Kidney tubule cell (primary cell): ENCODE results near the gene DEPDC1B.
"Not testable (repeated sequence)": the region's sequence is repeated elsewhere in the genome, so short reads cannot be mapped to it uniquely, and the experiment has no call there.

ENCODE experiments used
- DNase-seq: peaks from one replicate; pipeline ENCODE4 v3.0.0-alpha.2; 2018; ENCODE audit warnings: low spot score

DEPDC1B gene

DNA sequence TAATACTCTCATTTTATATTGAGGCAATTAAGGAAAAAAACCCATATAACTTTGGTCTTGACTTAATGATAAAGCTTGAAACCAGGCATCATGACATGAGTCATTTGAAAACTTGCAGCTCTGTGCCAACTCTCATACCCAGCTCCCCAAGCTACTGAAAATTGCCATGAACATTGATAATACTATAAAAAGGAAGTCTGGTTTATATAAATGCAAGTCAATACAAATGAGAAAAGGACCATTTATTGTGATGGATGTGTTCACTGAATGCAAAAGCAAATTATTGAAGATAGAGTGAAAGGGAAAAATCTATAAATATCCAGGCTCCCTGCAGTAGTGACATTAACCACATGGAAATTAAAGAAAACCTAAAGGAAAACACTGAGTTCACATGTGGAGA lies 116.3 kb downstream of the DEPDC1B start:
- no peak for DNase-seq

GRCh38 chr5:60578315-60578714 lies 121.7 kb downstream of the DEPDC1B start:
- no peak for DNase-seq

GRCh38 chr5:60577116-60577515 lies 122.8 kb downstream of the DEPDC1B start:
- DNase-seq, result no peak

DNA sequence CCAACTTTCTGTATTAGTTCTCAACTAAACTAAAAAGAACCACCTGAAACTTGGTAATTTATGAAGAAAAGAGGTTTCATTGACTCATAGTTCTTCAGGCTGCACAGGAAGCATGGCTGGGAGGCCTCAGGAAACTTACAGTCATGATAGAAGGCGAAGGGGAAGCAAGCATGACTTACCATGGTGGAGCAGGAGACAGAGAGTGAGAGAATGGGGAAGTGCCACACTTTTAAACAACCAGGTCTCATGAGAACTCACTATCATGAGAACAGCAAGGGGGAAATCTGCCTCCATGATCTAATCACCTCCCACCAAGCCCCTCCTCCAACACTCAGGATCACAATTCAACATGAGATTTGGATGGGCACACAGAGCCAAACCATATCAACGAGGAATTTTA lies 123.5 kb downstream of the DEPDC1B start:
- no peak for DNase-seq

DNA sequence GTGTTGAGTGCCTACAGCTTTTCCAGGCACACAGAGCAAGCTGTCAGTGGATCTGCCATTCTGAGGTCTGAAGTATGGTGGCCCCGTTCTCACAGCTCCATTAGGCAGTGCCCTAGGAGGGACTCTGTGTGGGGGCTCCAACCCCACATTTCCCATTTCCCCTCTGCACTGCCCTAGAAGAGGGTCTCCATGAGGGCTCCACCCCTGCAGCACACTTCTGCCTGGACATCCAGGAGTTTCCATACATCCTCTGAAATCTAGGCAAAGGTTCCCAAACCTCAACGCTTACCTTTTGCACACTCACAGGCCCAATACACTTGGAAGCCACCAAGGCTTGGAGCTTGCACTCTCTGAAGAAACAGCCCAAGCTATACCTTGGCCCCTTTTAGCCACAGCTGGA lies 131.3 kb downstream of the DEPDC1B start:
- DNase-seq, result no peak

- no peak for DNase-seq
These were observed 136.2 kb downstream of the DEPDC1B start for GRCh38 chr5:60563696-60564324.

DNA sequence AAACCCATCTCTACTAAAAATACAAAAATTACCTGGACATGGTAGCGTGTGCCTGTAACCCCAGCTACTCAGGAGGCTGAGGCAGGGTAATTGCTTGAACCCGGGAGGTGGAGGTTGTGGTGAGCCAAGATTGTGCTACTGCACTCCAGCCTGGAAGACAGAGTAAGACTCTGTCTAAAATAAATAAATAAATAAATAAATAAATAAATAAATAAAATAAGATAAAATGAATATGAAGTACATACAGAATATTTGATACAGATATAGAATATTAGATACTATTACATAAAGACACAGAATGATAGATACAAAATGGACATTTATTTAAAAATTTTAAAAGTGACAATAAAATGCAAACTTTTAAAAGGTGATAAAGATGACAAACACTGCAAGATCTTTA lies 146.7 kb downstream of the DEPDC1B start:
- DNase-seq, result not testable (repeated sequence)

GRCh38 chr5:60551829-60552228 lies 148.1 kb downstream of the DEPDC1B start:
- no peak for DNase-seq

- DNase-seq, result no peak
These were observed 148.7 kb downstream of the DEPDC1B start for GRCh38 chr5:60551250-60551649.

DNA sequence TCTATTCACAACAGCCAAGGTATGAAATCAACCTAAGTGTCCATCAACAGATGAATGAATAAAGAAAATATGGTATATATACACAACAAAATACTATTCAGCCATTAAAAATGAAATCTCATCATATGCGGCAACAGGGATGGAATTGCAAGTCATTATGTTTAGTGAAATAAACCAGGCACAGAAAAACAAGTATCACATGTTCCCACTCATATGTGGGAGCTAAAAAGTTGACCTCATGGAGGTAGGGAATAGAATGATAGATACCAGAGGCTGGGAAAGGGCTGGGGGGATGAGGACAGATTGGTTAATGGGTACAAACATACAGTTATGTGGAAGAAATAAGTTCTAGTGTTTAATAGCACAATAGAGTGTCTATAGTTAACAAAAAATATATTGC lies 149.7 kb downstream of the DEPDC1B start:
- no peak for DNase-seq

GRCh38 chr5:60549841-60550240 lies 150.1 kb downstream of the DEPDC1B start:
- no peak for DNase-seq
